ENCODE data around the gene UGT1A6.
"Not testable (repeated sequence)": the region's sequence is repeated elsewhere in the genome, so short reads cannot be mapped to it uniquely, and the experiment has no call there.

UGT1A6 gene

DNA sequence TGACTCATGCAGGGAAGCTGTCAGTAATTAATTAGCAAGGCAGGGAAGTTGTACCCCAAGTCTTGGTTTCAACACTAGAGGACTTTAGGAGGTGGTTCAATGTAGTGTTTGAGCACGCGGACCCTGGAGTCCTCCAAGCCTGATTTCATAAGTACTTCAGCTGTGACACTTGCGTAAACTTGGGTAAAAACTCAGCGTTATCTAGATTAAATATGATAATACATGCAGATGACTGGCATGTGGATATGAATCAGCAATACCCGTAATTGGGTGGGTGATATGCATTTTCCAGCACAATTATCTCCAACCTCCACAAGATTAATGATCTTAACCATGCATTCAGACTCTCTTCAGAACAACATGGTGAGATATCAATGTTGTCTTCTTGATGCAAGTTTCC, 5.8 kb upstream of the UGT1A6 start:
- DNase-seq (ENCODE audit: low read depth): no peak

DNA sequence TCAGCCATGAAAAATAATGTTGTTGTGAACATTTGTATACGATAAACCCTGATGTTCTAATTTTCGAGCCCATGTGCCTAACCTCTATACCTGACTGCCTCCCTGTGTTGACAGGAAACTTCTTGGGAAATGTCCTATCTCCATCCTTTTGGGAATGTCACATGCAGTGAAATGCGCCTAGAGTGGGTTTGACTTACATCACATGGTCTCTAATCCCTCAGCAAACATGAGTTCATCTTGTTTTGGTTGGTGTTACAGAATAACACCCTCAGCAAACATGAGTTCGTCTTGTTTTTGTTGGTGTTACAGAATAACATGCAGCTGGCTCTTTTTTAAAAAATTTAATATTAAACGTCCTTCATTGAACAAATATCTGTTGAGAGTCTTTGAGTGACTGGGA, 4.3 kb upstream of the UGT1A6 start:
- no peak for DNase-seq (ENCODE audit: low read depth)

DNA sequence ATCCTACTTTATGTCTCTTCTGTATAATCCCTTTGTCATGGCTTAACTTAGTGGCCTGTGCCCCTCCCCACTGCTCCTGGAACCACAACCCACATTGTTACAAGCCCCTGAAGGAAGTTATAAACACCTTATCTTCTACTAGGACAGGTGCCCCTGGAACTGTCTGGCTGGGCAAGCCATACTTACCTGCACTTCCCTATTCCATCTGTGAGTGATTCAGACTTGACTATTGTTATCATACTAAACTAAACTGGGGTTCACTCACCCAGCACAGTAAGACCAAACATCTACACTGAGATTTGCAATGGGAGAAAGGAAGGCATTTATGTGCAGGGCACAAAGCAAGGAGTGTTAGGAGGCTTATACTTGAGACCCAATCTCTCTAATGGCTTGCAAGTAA, 3.7 kb upstream of the UGT1A6 start:
- DNase-seq (ENCODE audit: low read depth): no peak

DNA sequence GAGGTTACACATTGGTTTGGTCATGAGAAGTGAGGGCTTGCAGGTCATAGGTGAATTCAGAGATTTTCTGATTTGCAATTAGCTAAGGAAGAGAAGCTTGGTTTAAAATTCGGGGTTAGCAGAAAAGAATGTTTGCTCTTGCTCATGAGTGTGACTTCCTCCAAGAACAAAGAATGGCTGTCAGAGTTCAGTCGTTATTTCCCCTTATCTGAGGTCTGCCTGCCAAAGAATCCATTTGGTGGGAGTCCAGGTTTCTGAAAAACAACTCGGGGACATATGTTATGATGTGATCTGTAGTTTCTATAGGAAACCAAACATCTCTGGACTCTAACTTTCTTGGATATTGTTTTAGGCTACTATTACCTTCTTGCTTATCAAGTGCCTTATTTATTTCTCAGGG, 3.2 kb upstream of the UGT1A6 start:
- no peak for DNase-seq (ENCODE audit: low read depth)

DNA sequence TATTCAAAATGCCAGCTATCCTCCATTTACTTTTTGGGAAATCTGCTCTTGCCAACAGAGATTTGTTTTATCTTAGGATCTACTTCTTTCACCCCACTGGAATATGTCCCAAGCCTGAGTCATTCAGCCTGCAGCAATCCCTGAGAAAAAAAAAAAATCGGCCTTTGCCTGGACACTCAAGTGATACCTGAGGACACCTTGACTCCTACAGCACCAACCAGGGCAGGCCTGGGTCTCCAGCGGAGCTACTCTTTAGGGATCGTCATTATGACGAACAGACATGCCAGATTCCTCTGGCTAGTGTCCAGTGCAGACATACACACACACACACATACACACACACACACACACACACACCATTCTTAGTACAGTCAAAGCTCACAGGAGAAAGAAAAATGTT, 2.2 kb upstream of the UGT1A6 start:
- no peak for DNase-seq (ENCODE audit: low read depth)

DNA sequence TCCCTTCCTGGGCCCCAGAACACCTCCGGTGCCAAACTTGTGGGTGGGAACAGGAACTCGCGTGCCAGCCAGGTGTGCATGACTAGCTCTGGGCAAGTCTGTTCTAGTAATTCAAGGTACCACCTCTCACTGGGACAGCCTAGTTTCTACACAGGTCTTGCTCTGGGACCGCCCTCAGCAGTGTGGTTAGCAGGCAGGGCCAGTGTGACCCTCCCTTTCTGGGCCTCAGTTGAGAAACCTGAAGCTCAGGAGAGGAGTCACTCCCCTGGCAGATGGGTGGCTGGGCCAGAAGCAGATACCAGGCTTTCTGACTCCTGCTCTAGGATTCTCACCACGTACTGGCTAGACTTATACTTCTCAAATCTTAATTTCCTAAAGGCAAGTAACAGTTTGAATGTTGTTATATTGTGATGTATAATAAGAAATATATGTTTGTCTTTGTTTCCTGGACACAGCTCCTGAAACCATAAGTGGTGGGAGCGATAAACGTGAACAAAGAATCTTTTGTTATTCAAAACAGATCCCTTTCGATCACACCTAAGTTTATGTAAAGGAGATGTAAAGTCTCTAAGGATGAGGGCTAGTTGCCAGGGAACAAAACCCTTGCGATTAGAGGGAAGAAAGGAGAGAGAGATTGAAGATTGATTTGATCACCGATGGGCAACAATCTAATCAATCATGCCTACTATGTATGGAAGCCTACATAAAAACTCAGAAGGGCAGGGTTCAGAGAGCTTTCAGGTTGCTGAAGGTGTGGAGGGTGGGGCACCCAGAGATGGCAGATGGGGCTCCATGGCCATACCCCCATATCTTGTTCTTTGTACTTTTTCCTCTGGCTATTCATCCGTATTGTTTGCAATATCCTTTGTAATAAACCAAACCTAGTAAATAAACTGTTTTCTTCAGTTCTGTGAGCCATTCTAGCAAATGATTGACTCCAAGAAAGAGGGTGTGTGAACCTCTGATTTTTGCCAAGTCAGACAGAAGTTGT, 952 bp upstream of the UGT1A6 start:
- DNase-seq (ENCODE audit: low read depth): no peak

DNA sequence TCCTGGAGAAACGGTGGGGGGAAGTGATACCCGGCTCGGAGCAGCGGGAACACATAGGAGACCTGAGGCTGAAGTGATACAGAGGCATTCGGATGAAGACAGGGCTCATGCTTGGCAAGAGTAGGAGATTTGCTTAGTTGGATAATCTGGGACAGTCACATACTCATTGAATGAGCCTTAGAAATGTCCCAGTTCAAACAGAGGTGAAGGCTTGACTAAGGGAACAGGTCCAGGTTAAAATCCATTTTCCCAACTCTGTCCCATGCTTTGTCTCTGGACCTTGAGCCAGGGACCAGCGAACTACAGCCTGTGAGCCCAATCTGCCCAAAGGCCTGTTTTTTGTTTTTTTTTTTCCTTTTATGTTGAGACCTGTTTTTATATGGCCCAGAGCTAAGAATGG, 1.3 kb downstream of the UGT1A6 start:
- no peak for DNase-seq (ENCODE audit: low read depth)

DNA sequence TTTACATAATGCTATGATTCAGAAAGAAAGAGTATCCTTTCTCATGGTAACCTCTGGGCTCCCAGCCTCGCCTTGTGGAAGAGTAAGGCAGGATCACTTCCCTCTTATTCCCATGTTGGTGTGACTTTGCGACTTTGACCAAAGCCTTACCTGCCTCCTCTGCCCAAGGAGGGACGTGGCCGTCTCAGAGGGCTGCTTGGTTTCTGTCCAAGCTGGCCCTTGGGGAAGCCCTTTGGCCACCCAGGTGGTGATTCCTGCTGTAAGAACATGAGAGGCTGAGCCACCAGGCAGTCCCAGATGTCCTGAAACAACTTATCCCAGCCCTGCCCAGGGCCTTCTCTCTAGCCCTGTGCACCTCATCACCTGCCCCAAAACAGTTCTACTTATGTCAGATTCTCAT, 6.0 kb downstream of the UGT1A6 start:
- DNase-seq (ENCODE audit: low read depth): no peak

DNA sequence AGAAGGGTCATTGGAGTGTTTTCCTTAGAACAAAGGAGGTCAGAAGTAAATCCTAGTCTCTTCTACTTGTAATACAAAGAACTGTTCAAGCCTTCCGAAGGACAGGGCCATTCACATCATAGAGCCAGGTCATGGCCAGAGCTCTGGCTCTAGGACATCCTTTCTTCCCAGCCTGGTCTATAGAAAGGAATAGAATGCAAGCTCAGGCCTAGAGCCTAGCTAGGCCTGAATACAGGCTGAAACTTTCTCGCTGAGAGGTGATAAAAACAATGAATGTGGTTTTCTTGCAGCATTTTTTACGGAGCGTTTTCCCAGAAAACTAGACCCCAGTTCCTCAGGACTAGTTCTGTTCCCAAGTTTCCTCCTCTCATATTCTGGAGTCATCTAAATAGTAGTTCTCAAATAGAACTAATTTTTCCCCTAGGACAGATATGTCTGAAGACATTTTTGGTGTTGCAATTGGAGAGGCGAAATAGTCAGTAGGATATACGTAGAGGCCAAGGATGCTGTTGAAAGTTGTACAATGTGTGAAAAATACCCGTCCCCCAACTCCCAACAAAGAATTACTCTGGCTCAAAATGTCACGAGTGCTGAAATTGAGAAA, 6.8 kb downstream of the UGT1A6 start:
- no peak for DNase-seq (ENCODE audit: low read depth)

DNA sequence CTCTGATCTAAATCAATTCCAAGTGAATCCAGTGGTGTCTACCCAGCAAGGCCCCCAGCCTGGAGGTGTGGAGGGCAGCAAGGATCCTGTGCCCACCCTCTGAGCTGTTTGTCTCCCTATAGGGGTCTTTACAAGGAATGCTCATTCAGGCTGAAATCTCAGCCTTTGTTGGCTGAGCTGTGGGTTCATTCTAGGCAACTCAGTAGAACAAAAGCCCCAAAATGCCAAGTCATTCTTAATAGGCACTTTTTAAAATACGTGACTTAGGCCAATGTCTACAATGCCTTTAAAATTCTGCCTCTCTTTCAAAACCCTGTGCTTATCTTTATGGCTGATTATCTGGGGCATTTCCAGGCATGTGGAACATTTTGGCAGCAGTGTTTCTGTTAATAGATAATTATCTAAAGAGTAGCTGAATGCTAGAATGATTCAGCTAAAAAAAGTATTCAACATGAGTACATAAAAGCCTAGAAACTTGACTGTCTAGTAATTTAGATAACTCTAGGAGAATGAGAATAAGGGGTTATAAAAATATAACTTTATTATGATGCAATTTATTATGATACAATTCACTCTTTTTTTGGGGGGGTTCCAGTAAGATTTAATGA, 7.4 kb downstream of the UGT1A6 start:
- no peak for DNase-seq (ENCODE audit: low read depth)

DNA sequence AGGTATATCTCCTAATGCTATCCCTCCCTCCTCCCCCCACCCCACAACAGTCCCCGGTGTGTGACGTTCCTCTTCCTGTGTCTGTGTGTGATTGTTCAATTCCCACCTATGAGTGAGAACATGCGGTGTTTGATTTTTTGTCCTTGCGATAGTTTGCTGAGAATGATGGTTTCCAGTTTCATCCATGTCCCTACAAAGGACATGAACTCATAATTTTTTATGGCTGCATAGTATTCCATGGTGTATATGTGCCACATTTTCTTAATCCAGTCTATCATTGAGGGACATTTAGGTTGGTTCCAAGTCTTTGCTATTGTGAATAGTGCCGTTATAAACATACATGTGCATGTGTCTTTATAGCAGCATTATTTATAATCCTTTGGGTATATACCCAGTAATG, 8.2 kb downstream of the UGT1A6 start:
- DNase-seq (ENCODE audit: low read depth): not testable (repeated sequence)

DNA sequence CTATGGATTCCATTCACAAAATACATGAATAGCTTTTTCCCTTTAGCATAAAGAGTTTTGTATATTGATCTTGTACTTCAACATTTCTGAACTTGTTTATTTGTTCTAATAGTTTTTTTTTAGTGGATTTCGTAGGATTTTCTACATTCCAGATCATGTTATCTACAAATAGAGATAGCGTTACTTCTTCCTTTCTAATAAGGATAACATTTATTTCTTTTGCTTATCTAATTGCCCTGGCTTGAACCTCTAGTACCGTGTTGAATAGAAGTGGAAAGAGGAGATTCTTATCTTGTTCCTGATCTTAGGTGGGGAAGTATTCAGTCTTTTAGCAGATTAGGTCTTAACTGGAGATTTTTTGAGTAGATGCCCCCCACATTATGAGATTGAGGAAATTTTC, 9.5 kb downstream of the UGT1A6 start:
- no peak for DNase-seq (ENCODE audit: low read depth)

DNA sequence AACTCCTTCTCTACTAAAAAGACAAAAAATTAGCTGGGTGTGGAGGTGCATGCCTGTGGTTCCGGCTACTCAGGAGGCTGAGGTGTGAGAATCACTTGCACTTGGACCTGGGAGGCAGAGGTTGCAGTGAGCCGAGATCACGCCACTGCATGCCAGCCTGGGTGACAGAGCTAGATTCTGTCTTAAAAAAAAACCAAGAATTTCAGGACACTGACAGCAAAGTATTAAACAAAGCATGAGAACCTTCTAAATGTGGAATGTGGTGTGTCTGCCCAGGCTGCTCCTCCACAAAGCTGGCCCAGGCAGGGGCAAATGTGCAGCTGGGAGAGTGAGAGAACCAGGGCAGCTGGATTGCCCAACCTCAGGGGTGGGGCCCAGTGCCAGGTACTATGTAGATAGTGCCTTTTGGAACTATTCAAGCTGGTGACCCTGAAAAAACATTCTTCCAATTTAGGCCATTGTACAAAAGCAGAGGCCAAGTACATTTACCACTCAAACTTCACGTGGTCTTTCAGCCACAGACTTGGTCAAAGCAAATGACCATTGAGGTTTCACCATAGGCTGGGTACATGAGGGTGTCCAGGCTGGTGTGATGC, 13.3 kb downstream of the UGT1A6 start:
- DNase-seq (ENCODE audit: low read depth): no peak

DNA sequence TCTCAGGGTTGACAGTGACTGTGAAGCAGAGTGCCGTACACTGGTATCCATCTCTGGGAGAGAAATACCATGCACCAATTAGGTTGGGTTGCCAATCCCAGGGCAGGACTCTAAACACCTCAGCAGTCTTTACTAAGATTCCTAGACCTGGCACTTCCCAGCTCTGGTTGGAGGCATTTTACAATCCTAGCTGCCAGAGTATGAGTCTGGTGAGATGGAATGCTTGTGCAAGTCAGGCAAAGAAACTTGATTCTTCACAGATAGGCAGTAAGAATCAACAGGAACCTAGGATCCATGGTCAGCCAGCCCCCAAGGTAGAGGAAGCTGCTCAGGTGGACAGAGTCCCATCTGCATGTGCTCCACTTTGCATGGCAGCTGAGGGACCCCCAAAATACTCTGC, 14.0 kb downstream of the UGT1A6 start:
- no peak for DNase-seq (ENCODE audit: low read depth)

DNA sequence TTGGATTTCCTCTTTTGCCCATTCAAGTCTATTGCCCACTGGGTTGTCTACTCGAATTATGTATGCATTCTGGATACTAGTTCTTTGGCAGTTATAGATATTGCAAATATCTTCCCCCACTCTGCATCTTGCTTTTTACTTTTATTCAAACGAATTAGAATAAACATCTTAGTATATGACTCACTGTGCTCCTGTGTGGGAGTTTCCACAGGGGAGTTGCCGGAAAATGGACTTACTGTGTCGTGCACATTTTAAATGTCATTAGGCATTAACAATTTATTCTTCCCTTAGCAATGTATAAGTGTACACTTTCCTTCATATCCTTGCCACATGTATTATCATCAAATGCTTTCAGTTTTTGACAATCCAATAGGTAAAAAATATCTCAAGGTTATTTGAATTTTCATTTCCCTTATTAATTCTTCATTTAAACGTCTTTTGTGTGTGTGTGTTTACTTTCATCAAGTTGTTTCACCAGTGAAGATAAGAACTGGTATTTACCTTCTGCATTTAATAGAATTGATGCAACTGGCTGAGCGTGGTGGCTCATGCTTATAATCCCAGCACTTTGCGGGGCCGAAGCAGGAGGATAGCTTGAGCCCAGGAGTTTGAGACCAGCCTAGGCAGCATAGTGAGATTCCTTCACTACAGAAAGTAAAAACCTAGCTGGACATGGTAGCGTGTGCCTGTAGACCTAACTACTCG, 15.4 kb downstream of the UGT1A6 start:
- DNase-seq (ENCODE audit: low read depth): no peak

DNA sequence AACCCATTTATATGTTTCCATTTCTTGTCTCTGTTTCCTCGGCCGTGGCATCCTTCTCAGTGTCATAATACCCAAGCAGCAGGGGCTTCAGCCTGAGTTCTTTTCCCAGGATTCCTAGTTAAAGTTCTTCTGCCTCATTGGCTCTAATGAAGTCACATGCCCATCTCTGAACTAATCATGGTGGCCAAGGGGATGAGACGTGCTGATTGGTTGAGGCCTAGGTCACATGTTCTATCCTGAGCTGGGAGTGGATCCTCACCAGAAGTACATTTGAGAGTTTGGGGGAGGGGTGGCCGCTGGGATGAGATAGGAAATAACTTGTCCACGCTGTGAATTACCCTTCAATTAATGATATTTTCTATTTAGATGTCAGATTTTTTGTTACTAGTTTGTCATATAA, 16.3 kb downstream of the UGT1A6 start:
- DNase-seq (ENCODE audit: low read depth): no peak

DNA sequence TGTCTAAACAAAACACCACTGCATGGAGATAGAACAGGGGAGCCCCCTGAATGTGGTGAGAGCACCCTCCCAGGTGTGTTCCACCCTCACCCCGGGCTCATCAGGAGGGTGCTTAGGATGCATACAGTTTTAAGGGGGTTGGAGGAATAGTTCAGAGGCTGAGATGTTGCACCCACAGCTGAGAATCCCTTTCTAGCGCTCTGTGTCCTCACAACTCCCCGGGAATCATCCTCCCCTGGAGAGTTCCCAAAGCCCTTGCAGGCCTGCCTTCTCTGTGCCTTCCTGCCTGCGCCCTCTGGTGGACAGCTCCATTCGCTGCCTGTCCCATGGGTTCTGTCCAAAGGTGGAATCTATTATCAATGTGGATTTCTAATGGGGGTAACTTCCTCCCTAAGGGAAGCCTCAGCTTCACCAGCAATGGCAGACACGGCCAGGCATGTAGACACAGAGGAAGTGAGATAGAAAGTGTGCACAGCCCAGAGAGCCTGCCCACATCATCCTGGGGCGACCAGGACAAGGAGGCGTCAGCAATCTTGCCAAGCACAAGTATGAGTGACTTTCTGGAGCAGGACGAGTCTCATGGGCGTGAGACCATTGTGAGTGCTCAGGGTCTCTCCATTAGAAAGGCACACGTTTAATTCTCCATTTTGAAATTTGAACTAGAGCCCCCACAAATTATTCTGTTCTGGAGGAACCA, 18.8 kb downstream of the UGT1A6 start:
- DNase-seq (ENCODE audit: low read depth): peak; percentile 51

DNA sequence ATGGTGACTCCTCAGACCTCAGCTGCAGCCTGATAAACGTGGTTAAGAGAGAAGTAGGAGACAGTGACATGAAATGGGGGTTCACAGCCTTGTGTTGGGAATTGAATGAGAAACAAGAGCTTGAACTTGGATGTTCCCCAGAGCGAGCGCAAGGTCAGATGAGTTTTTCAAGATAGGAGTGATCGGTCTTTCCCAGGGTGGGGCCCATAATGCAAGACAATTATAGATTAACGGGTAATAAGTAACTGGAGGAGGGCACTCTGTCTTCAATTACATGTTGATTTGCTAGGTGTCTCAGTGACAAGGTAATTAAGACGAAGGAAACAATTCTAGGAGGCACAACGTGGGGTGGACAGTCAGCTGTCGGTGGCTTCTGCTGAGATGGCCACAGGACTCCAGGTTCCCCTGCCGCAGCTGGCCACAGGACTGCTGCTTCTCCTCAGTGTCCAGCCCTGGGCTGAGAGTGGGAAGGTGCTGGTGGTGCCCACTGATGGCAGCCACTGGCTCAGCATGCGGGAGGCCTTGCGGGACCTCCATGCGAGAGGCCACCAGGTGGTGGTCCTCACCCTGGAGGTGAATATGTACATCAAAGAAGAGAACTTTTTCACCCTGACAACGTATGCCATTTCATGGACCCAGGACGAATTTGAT, 20.0 kb downstream of the UGT1A6 start, which contains the start of gene UGT1A5:
UGT1A5 (plus strand) TSS at position 297 of the 651 bp plus-strand sequence; CDS start at position 382, 85 bp downstream.
- no peak for DNase-seq (ENCODE audit: low read depth)

DNA sequence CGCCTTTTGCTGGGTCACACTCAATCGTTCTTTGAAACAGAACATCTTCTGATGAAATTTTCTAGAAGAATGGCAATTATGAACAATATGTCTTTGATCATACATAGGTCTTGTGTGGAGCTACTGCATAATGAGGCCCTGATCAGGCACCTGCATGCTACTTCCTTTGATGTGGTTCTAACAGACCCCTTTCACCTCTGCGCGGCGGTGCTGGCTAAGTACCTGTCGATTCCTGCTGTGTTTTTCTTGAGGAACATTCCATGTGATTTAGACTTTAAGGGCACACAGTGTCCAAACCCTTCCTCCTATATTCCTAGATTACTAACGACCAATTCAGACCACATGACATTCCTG, 20.5 kb downstream of the UGT1A6 start:
- no peak for DNase-seq (ENCODE audit: low read depth)

DNA sequence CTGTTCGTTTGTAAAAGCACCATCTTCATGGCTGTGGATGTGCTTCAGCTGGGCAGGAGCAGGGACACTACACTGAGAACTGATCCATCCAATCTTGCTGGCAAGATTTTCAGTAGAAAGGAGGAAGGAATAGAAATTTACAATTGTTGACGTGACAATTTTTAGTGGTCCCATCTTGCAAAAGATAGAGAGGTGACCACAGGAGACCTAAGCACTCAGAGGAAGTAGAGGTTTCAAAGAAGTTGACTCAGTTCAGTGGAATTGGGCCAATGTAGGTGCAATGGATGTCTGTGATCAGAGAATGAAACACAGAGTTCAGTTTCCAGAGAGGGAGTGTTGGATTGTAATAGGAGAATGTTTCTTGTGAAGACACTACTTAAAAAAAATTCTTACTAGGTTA, 21.4 kb downstream of the UGT1A6 start:
- DNase-seq (ENCODE audit: low read depth): no peak

DNA sequence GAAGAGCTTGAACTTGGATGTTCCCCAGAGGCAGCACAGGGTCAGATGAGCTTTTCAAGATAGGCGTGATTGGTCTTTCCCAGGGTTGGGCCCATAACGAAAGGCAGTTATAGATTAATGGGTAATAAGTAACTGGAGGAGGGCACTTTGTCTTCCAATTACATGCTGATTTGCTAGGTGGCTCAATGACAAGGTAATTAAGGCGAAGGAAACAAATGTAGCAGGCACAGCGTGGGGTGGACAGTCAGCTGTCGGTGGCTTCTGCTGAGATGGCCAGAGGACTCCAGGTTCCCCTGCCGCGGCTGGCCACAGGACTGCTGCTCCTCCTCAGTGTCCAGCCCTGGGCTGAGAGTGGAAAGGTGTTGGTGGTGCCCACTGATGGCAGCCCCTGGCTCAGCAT, 25.9 kb downstream of the UGT1A6 start, which contains the start of gene UGT1A4:
UGT1A4 (plus strand) TSS at position 185 of the 400 bp plus-strand sequence; CDS start at position 270, 85 bp downstream.
- no peak for DNase-seq (ENCODE audit: low read depth)

Data from stimulated activated CD8-positive, alpha-beta memory T cell treated with anti-CD3 and anti-CD28 coated beads, Interleukin-15, amount 100 ng/mL, for 1 hour (primary cell).